HL-60 (cell line): ENCODE results near the gene UBE2E1.

ENCODE experiments used
- DNase-seq, 2 experiments: peaks; one replicate each; pipeline ENCODE4 v3.0.0-alpha.2; 2010 to 2020; ENCODE audit warnings: low read depth in 1 of 2, low spot score in 1 of 2
- H3K27ac ChIP-seq: fragments of 250-450 bp; sonication (Bioruptor Pico); replicated peaks from 2 replicates; pipeline ENCODE4 v1.5.1; 2020; ENCODE audit warnings: mild to moderate bottlenecking, moderate library complexity
- H3K27me3 ChIP-seq: fragments of 250-450 bp; sonication (Bioruptor Pico); 2 replicates; pipeline ENCODE4 v1.5.1; 2021; ENCODE audit warnings: mild to moderate bottlenecking, moderate library complexity; ENCODE audit not compliant: insufficient read depth, poor library complexity, severe bottlenecking
- H3K4me3 ChIP-seq: replicated peaks from 2 replicates; pipeline ENCODE4 v1.5.1; 2011; ENCODE audit warnings: mild to moderate bottlenecking, control low read depth, low read length; ENCODE audit not compliant: insufficient read depth
- CTCF ChIP-seq: IDR thresholded peaks from one replicate; pipeline ENCODE4 v1.5.1; 2011; ENCODE audit warnings: low read length, control low read depth, inconsistent platforms; ENCODE audit not compliant: insufficient read depth
- GABPA ChIP-seq: IDR thresholded peaks from 2 replicates; pipeline ENCODE4 v1.6.1; 2012; ENCODE audit warnings: low read depth
- POLR2AphosphoS5 ChIP-seq: IDR thresholded peaks from 2 replicates; pipeline ENCODE4 v1.6.1; 2012; ENCODE audit warnings: low read depth
- SPI1 ChIP-seq: IDR thresholded peaks from 2 replicates; pipeline ENCODE4 v1.6.1; 2012; ENCODE audit warnings: low read depth, mild to moderate bottlenecking, borderline replicate concordance
- TF ChIP-seq, protein P1 (sequence below): IDR thresholded peaks from 2 replicates; pipeline ENCODE4 v1.6.1; 2012; ENCODE audit warnings: low read depth; ENCODE audit not compliant: insufficient replicate concordance

Gene UBE2E1

GRCh38 chr3:23859839-23860382 lies 54.2 kb downstream of the UBE2E1 start:
- no peak overlapping the region for H3K27ac ChIP-seq
- DNase-seq: no peak
- H3K27me3 ChIP-seq: no peaks in the 10 kb centered on the region
- H3K4me3 ChIP-seq: no peak overlapping the region
- TF ChIP-seq POLR2AphosphoS5 (no peak), SPI1 (no peak), GABPA (no peak), CTCF (no peak)
- TF ChIP-seq, protein P1, sequence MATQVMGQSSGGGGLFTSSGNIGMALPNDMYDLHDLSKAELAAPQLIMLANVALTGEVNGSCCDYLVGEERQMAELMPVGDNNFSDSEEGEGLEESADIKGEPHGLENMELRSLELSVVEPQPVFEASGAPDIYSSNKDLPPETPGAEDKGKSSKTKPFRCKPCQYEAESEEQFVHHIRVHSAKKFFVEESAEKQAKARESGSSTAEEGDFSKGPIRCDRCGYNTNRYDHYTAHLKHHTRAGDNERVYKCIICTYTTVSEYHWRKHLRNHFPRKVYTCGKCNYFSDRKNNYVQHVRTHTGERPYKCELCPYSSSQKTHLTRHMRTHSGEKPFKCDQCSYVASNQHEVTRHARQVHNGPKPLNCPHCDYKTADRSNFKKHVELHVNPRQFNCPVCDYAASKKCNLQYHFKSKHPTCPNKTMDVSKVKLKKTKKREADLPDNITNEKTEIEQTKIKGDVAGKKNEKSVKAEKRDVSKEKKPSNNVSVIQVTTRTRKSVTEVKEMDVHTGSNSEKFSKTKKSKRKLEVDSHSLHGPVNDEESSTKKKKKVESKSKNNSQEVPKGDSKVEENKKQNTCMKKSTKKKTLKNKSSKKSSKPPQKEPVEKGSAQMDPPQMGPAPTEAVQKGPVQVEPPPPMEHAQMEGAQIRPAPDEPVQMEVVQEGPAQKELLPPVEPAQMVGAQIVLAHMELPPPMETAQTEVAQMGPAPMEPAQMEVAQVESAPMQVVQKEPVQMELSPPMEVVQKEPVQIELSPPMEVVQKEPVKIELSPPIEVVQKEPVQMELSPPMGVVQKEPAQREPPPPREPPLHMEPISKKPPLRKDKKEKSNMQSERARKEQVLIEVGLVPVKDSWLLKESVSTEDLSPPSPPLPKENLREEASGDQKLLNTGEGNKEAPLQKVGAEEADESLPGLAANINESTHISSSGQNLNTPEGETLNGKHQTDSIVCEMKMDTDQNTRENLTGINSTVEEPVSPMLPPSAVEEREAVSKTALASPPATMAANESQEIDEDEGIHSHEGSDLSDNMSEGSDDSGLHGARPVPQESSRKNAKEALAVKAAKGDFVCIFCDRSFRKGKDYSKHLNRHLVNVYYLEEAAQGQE: no peak

GRCh38 chr3:23861689-23862088 lies 55.9 kb downstream of the UBE2E1 start:
- no peak for DNase-seq
- no peak overlapping the region for H3K4me3 ChIP-seq
- TF ChIP-seq CTCF (no peak), POLR2AphosphoS5 (no peak), SPI1 (no peak), GABPA (no peak)
- TF ChIP-seq, protein P1: no peak
- H3K27me3 ChIP-seq: no peaks in the 10 kb centered on the region
- H3K27ac ChIP-seq: no peak overlapping the region

- no peak overlapping the region for H3K4me3 ChIP-seq
- no peak overlapping the region for H3K27ac ChIP-seq
- TF ChIP-seq SPI1 (no peak), POLR2AphosphoS5 (no peak), CTCF (no peak), GABPA (no peak)
- TF ChIP-seq, protein P1: no peak
- no peak for DNase-seq
- no peaks in the 10 kb centered on the region for H3K27me3 ChIP-seq
Measured at GRCh38 chr3:23863060-23863459, 57.3 kb downstream of the UBE2E1 start.
